GM18508 (cell line): ENCODE measurements around the gene PAM.
"Not testable (repeated sequence)": the region's sequence is repeated elsewhere in the genome, so short reads cannot be mapped to it uniquely, and the experiment has no call there.

Source experiments
- ATAC-seq: cut with Tn5 transposase; IDR thresholded peaks from one replicate; pipeline ENCODE4 v1.9.1; 2021; ENCODE audit warnings: moderate number of reproducible peaks; ENCODE audit not compliant: insufficient read depth, unreplicated experiment

Gene PAM

GRCh38 chr5:102971676-102972293 lies 216.7 kb downstream of the PAM start:
- ATAC-seq: no peak

GRCh38 chr5:102974177-102974576 lies 219.1 kb downstream of the PAM start:
- ATAC-seq: no peak

- no peak for ATAC-seq
Measured at GRCh38 chr5:102975045-102975444, 219.9 kb downstream of the PAM start.

- ATAC-seq: no peak
Measured at GRCh38 chr5:102975457-102976182, 220.5 kb downstream of the PAM start.

- ATAC-seq: no peak
Measured at GRCh38 chr5:102981957-102982635, 227.0 kb downstream of the PAM start.

- no peak for ATAC-seq
Measured at GRCh38 chr5:102986074-102986473, 231.0 kb downstream of the PAM start.

- ATAC-seq: no peak
Measured at GRCh38 chr5:102988459-102988858, 233.4 kb downstream of the PAM start.

GRCh38 chr5:102991802-102992201 lies 236.7 kb downstream of the PAM start:
- no peak for ATAC-seq

- no peak for ATAC-seq
Measured at GRCh38 chr5:102996011-102996575, 241.0 kb downstream of the PAM start.

GRCh38 chr5:102998224-102998623 lies 243.1 kb downstream of the PAM start:
- ATAC-seq: no peak

GRCh38 chr5:102999191-102999590 lies 244.1 kb downstream of the PAM start:
- no peak for ATAC-seq

- ATAC-seq: not testable (repeated sequence)
Measured at GRCh38 chr5:102999621-103000020, 244.5 kb downstream of the PAM start.

- no peak for ATAC-seq
Measured at GRCh38 chr5:103000089-103000488, 245.0 kb downstream of the PAM start.

GRCh38 chr5:103003872-103004271 lies 248.8 kb downstream of the PAM start:
- ATAC-seq: no peak

GRCh38 chr5:103005276-103005675 lies 250.2 kb downstream of the PAM start:
- ATAC-seq: no peak

- ATAC-seq: no peak
Measured at GRCh38 chr5:103006921-103007320, 251.8 kb downstream of the PAM start.

- ATAC-seq: no peak
Measured at GRCh38 chr5:103010168-103010567, 255.1 kb downstream of the PAM start.

- no peak for ATAC-seq
Measured at GRCh38 chr5:103013933-103014552, 258.9 kb downstream of the PAM start.

GRCh38 chr5:103014983-103015382 lies 259.9 kb downstream of the PAM start:
- no peak for ATAC-seq

- no peak for ATAC-seq
Measured at GRCh38 chr5:103016167-103016566, 261.1 kb downstream of the PAM start.

- no peak for ATAC-seq
Measured at GRCh38 chr5:103019804-103020203, 264.7 kb downstream of the PAM start.
